ENCODE results near the gene NR1D2. TPM values are rescaled to one million over a fixed set of nuclear protein-coding genes. Genes with fewer than 3 reads are reported as not detected.

The NR1D2 gene
- total and polyA plus RNA-seq, 2 experiments from 2014 or later = 6.6 to 20.7 TPM

- TF ChIP-seq ZNF462 (CRISPR knock-in tag; IDR thresholded peaks at IDR 0.05) (no peak), STAT1 (IDR thresholded peaks at IDR 0.05; ENCODE audit: unreplicated experiment) (no peak)
These were observed 10.8 kb upstream of the NR1D2 start (continued) for GRCh38 chr3:23934253-23934652.

DNA sequence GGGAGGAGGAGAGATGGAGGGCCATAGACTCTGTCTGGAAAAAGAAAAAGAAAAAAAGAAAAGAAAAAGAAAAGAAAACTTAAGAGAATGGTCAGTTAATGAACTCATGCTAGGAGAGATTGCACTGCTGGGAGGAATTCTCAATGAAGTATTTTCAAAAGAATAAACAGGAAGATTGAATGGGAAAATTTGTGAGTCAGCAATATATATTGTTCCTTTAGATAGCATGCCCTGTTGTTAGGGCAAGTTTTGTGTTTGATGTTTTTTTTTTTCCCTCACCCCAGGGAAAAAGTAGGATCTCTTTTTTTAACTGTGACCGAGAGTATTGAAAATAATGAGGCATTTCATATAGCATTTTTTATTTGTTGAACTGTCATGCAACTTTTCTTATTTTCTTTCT is 7.8 kb upstream of the NR1D2 start:
- DNase-seq (ENCODE audit: low spot score) (no peak), ATAC-seq (no peak)
- H2AFZ ChIP-seq = no peak overlapping the region
- H3K4me1 ChIP-seq (ENCODE audit: insufficient read depth) = no peaks in the 10 kb centered on the region
- H4K20me1 ChIP-seq (replicated peaks; ENCODE audit: insufficient read depth) = no peaks in the 10 kb centered on the region
- no peaks in the 10 kb centered on the region for H3F3A ChIP-seq (replicated peaks; ENCODE audit: low read depth)
- H3K4me3 ChIP-seq = no peak overlapping the region
- Mint-ChIP-seq H3K9me3 (no peaks in the 10 kb centered on the region), H3K36me3 (ENCODE audit: low read depth) (no peaks in the 10 kb centered on the region), H3K4me1 (peaks cover 3% of the 10 kb centered on the region; the same call in 2 of the 3 replicates), H3K27me3 (ENCODE audit: insufficient read depth, low read depth, poor library complexity) (no peaks in the 10 kb centered on the region), H3K4me3 (no peak overlapping the region), H3K27ac (no peak overlapping the region)
- H3K9me2 ChIP-seq (ENCODE audit: insufficient read depth) = no peaks in the 10 kb centered on the region; the same call in 1 of the 2 replicates
- H3K27ac ChIP-seq (ENCODE audit: low read depth) = no peak overlapping the region
- no peaks in the 10 kb centered on the region for H3K27me3 ChIP-seq (ENCODE audit: insufficient read depth)
- H3K36me3 ChIP-seq (ENCODE audit: insufficient read depth) = no peaks in the 10 kb centered on the region
- H3K4me2 ChIP-seq = no peak overlapping the region
- no peaks in the 10 kb centered on the region for H3K79me2 ChIP-seq (replicated peaks; ENCODE audit: insufficient read depth)
- TF ChIP-seq ZNF462 (CRISPR knock-in tag; IDR thresholded peaks at IDR 0.05) (no peak), REST (IDR thresholded peaks at IDR 0.05; ENCODE audit: unreplicated experiment) (no peak), JUNB (IDR thresholded peaks at IDR 0.05; ENCODE audit: unreplicated experiment) (no peak), EZH2 (IDR thresholded peaks at IDR 0.05; ENCODE audit: low read depth, unreplicated experiment) (no peak)
